Liver (tissue), 9 donors: ENCODE results near the gene MDP1. TPM values are rescaled to one million over a fixed set of nuclear protein-coding genes. Genes with fewer than 3 reads are reported as not detected.

Experiments used
- DNase-seq: peaks from one replicate; pipeline ENCODE4 v3.0.0-alpha.2; 2017; ENCODE audit warnings: low spot score
- H3K27ac ChIP-seq, 2 donors: one replicate each; pipeline ENCODE4 v1.7.0; 2013; ENCODE audit warnings: inconsistent platforms in 2 of 2, low read length in 2 of 2, control low read depth in 1 of 2, low read depth in 1 of 2, mild to moderate bottlenecking in 1 of 2
- H3K27me3 ChIP-seq, 4 donors: one replicate each; pipeline versions ENCODE4 v1.6.1 to v1.7.0; 2013; ENCODE audit warnings: low read length in 3 of 4, inconsistent platforms in 1 of 4, mild to moderate bottlenecking in 1 of 4, moderate library complexity in 1 of 4; ENCODE audit not compliant: control insufficient read depth in 4 of 4, insufficient read depth in 4 of 4
- H3K36me3 ChIP-seq, 4 donors: one replicate each; pipeline versions ENCODE4 v1.6.1 to v1.7.0; 2013; ENCODE audit warnings: low read length in 3 of 4, mild to moderate bottlenecking in 3 of 4, low read depth in 1 of 4, moderate library complexity in 1 of 4; ENCODE audit not compliant: control insufficient read depth in 4 of 4, insufficient read depth in 3 of 4
- H3K4me1 ChIP-seq, 4 donors: one replicate each; pipeline versions ENCODE4 v1.6.1 to v1.7.0; 2013; ENCODE audit warnings: low read length in 3 of 4, mild to moderate bottlenecking in 3 of 4, moderate library complexity in 1 of 4; ENCODE audit not compliant: control insufficient read depth in 4 of 4, insufficient read depth in 4 of 4
- H3K4me3 ChIP-seq, 3 donors: one replicate each; pipeline versions ENCODE4 v1.6.1 to v1.7.0; 2013; ENCODE audit warnings: low read length in 3 of 3, control low read depth in 1 of 3, low read depth in 1 of 3, mild to moderate bottlenecking in 1 of 3
- H3K9ac ChIP-seq, 2 donors: one replicate each; pipeline ENCODE4 v1.7.0; 2013; ENCODE audit warnings: low read length in 2 of 2, mild to moderate bottlenecking in 2 of 2, moderate library complexity in 2 of 2, control low read depth in 1 of 2, low read depth in 1 of 2
- H3K9me3 ChIP-seq, 4 donors: one replicate each; pipeline versions ENCODE4 v1.6.1 to v1.7.0; 2013; ENCODE audit warnings: low read length in 3 of 4; ENCODE audit not compliant: control insufficient read depth in 4 of 4
- ATF3 ChIP-seq: IDR thresholded peaks from 2 replicates; pipeline ENCODE4 v1.6.1; 2016; ENCODE audit warnings: antibody characterized with exemption
- CTCF ChIP-seq: fragments of 150-350 bp; IDR thresholded peaks from 2 replicates; pipeline ENCODE4 v1.5.1; 2017; ENCODE audit warnings: improper control_type of control experiment, low read depth, low read length; ENCODE audit not compliant: missing input control
- EGR1 ChIP-seq, 2 donors: IDR thresholded peaks; 2 replicates each; pipeline ENCODE4 v1.6.1; 2016 to 2018; ENCODE audit warnings: antibody characterized with exemption in 2 of 2, low read depth in 2 of 2
- FOXA1 ChIP-seq: IDR thresholded peaks from 2 replicates; pipeline ENCODE4 v1.6.1; 2016; ENCODE audit warnings: antibody characterized with exemption
- FOXA2 ChIP-seq: IDR thresholded peaks from 2 replicates; pipeline ENCODE4 v1.6.1; 2016; ENCODE audit warnings: antibody characterized with exemption
- GABPA ChIP-seq, 2 donors: IDR thresholded peaks in 1 of 2; conservative IDR thresholded peaks in 1 of 2; 2 replicates each; pipeline ENCODE4 v1.6.1; 2016; ENCODE audit warnings: antibody characterized with exemption in 2 of 2, mild to moderate bottlenecking in 1 of 2, moderate library complexity in 1 of 2
- HNF4A ChIP-seq, 2 donors: conservative IDR thresholded peaks; 2 replicates each; pipeline ENCODE4 v1.6.1; 2016; ENCODE audit warnings: antibody characterized with exemption in 2 of 2, mild to moderate bottlenecking in 2 of 2
- HNF4G ChIP-seq: IDR thresholded peaks from 2 replicates; pipeline ENCODE4 v1.6.1; 2016; ENCODE audit warnings: antibody characterized with exemption
- JUND ChIP-seq, 2 donors: IDR thresholded peaks; 2 replicates each; pipeline ENCODE4 v1.6.1; 2016; ENCODE audit warnings: antibody characterized with exemption in 2 of 2
- NR2F2 ChIP-seq: IDR thresholded peaks from 2 replicates; pipeline ENCODE4 v1.6.1; 2016; ENCODE audit warnings: antibody characterized with exemption
- RAD21 ChIP-seq, 2 donors: IDR thresholded peaks; 2 replicates each; pipeline ENCODE4 v1.6.1; 2016; ENCODE audit warnings: antibody characterized with exemption in 2 of 2, mild to moderate bottlenecking in 2 of 2
- RXRA ChIP-seq, 2 donors: IDR thresholded peaks; 2 replicates each; pipeline ENCODE4 v1.6.1; 2017 to 2018; ENCODE audit warnings: antibody characterized with exemption in 2 of 2, mild to moderate bottlenecking in 1 of 2
- SP1 ChIP-seq: IDR thresholded peaks from 2 replicates; pipeline ENCODE4 v1.6.1; 2018; ENCODE audit warnings: antibody characterized with exemption, mild to moderate bottlenecking
- TAF1 ChIP-seq: conservative IDR thresholded peaks from 2 replicates; pipeline ENCODE4 v1.6.1; 2016; ENCODE audit warnings: antibody characterized with exemption, mild to moderate bottlenecking
- YY1 ChIP-seq: IDR thresholded peaks from 2 replicates; pipeline ENCODE4 v1.6.1; 2016; ENCODE audit warnings: antibody characterized with exemption, mild to moderate bottlenecking
- WGBS: extraction: QIAGEN DNeasy Blood & Tissue Kit; methylation state at CpG from one replicate; pipeline ENCODE4 v1.1.7; 2013; 5-methylcytosine and 5-hydroxymethylcytosine counted together
- polyA plus RNA-seq, 2 donors: library from polyadenylated mRNA; stranded (reverse) in 1 of 2; unstranded in 1 of 2; fragments of 200-250 nt in 1 of 2; fragments of >200 nt in 1 of 2; fragmentation: Nextera tagmentation in 1 of 2; extraction: Ambion mirVana in 1 of 2; gene quantifications; one replicate each; pipeline versions ENCODE4 v1.2.1 to v1.2.3, GENCODE V29; 2013 to 2015
- total RNA-seq, 2 donors: library from RNA; depleted of rRNA; stranded (reverse); fragments of >200 nt; gene quantifications; one replicate each; pipeline ENCODE4 v1.2.3, GENCODE V29; 2014
- TF ChIP-seq, protein P1 (sequence below): IDR thresholded peaks from 2 replicates; pipeline ENCODE4 v1.6.1; 2016; ENCODE audit warnings: antibody characterized with exemption, mild to moderate bottlenecking
- TF ChIP-seq, protein P2 (sequence below): IDR thresholded peaks from 2 replicates; pipeline ENCODE4 v1.6.1; 2016; ENCODE audit warnings: antibody characterized with exemption
- TF ChIP-seq, protein P3 (sequence below): IDR thresholded peaks from 2 replicates; pipeline ENCODE4 v1.6.1; 2016; ENCODE audit warnings: antibody characterized with exemption
- donor health status: healthy.
- donor health status: healthy.
- donor health status: healthy.
- donor health status: healthy.
- donor health status: healthy.

The MDP1 gene
- total and polyA plus RNA-seq, 4 donors = 3.2 to 13.4 (median 7.0) TPM

DNA sequence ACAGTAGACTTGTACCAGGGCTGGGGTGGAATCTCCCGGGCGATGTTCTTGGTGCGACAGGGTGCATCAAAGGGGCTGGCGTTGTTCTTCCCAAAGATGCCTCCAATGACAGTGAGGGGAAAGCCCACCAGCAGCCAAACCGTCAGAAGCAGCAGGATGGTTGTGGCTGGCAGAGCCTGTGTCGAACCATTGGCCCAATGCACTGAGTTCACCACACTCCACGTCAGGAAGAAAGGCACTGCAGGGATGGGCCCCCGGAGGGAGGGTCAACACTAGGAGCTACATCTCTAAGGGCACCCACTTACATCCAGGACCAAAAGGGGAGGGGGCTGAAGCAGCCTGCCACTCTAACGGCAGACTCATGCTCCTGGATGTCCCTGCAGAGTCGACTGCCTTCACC lies 25.4 kb downstream of the MDP1 start:
- peaks cover 4 to 31% (median 15%) of the 10 kb centered on the region in 4 donors for H3K36me3 ChIP-seq
- no peak for DNase-seq

DNA sequence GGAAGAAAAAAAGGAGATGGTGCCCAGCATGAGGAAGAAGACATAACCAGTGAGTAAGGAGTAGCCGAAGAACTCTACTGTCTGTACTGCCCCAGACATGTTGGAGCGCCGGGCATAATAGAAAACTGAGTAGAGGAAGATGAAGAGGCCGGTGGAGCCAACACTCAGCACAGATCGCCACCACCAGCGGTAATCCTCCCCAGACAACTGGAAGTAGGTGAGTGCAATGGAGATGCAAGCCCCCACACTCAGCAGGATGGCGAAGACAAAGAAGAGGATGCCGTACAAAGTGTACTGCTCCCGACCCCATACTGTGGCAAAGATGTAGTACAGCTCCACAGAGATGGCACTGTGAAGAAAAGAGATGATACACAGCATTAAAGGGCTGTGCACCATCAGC lies 26.4 kb downstream of the MDP1 start:
- DNase-seq = no peak
- Histone ChIP-seq H3K36me3 (peaks cover 8 to 40% (median 18%) of the 10 kb centered on the region in 4 donors), H3K4me1 (peaks cover 5 to 23% (median 15%) of the 10 kb centered on the region in 4 donors), H3K9ac (no peak overlapping the region), H3K27ac (no peak overlapping the region), H3K9me3 (no peaks in the 10 kb centered on the region), H3K27me3 (no peaks in the 10 kb centered on the region), H3K4me3 (no peak overlapping the region)
- no peak for TF ChIP-seq CTCF
- no peak for TF ChIP-seq EGR1 (IDR thresholded peaks at IDR 0.05; ENCODE audit: low read depth in 2 of 2)
- no peak for TF ChIP-seq HNF4A (conservative IDR thresholded peaks at IDR 0.05)
- no peak for TF ChIP-seq RXRA (IDR thresholded peaks at IDR 0.05)
- TF ChIP-seq HNF4G = no peak
- TF ChIP-seq, protein P1, sequence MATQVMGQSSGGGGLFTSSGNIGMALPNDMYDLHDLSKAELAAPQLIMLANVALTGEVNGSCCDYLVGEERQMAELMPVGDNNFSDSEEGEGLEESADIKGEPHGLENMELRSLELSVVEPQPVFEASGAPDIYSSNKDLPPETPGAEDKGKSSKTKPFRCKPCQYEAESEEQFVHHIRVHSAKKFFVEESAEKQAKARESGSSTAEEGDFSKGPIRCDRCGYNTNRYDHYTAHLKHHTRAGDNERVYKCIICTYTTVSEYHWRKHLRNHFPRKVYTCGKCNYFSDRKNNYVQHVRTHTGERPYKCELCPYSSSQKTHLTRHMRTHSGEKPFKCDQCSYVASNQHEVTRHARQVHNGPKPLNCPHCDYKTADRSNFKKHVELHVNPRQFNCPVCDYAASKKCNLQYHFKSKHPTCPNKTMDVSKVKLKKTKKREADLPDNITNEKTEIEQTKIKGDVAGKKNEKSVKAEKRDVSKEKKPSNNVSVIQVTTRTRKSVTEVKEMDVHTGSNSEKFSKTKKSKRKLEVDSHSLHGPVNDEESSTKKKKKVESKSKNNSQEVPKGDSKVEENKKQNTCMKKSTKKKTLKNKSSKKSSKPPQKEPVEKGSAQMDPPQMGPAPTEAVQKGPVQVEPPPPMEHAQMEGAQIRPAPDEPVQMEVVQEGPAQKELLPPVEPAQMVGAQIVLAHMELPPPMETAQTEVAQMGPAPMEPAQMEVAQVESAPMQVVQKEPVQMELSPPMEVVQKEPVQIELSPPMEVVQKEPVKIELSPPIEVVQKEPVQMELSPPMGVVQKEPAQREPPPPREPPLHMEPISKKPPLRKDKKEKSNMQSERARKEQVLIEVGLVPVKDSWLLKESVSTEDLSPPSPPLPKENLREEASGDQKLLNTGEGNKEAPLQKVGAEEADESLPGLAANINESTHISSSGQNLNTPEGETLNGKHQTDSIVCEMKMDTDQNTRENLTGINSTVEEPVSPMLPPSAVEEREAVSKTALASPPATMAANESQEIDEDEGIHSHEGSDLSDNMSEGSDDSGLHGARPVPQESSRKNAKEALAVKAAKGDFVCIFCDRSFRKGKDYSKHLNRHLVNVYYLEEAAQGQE = no peak
- TF ChIP-seq YY1 = no peak
- TF ChIP-seq NR2F2 = no peak
- no peak for TF ChIP-seq RAD21 (IDR thresholded peaks at IDR 0.05)
- whole genome bisulfite sequencing = 95% methylated on average over 9 of the region's 9 CpGs

More for the DNA sequence above, 25.4 kb downstream of the MDP1 start:
- Histone ChIP-seq H3K27ac (no peak overlapping the region), H3K9me3 (no peaks in the 10 kb centered on the region), H3K4me1 (peaks cover 5 to 29% (median 19%) of the 10 kb centered on the region in 4 donors), H3K4me3 (no peak overlapping the region), H3K9ac (no peak overlapping the region), H3K27me3 (no peaks in the 10 kb centered on the region)
- TF ChIP-seq, protein P2, sequence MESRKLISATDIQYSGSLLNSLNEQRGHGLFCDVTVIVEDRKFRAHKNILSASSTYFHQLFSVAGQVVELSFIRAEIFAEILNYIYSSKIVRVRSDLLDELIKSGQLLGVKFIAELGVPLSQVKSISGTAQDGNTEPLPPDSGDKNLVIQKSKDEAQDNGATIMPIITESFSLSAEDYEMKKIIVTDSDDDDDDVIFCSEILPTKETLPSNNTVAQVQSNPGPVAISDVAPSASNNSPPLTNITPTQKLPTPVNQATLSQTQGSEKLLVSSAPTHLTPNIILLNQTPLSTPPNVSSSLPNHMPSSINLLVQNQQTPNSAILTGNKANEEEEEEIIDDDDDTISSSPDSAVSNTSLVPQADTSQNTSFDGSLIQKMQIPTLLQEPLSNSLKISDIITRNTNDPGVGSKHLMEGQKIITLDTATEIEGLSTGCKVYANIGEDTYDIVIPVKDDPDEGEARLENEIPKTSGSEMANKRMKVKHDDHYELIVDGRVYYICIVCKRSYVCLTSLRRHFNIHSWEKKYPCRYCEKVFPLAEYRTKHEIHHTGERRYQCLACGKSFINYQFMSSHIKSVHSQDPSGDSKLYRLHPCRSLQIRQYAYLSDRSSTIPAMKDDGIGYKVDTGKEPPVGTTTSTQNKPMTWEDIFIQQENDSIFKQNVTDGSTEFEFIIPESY = no peak
- TF ChIP-seq SP1 = no peak
- TF ChIP-seq HNF4A (conservative IDR thresholded peaks at IDR 0.05) = no peak
- TF ChIP-seq GABPA (IDR thresholded peaks at IDR 0.05 in 1 of 2, conservative IDR thresholded peaks at IDR 0.05 in 1 of 2) = no peak
- TF ChIP-seq, protein P3, sequence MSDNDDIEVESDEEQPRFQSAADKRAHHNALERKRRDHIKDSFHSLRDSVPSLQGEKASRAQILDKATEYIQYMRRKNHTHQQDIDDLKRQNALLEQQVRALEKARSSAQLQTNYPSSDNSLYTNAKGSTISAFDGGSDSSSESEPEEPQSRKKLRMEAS = no peak
- TF ChIP-seq TAF1 = no peak
- TF ChIP-seq HNF4G = no peak
- TF ChIP-seq YY1 = no peak
- TF ChIP-seq ATF3 = no peak
- no peak for TF ChIP-seq FOXA1
- no peak for TF ChIP-seq FOXA2
- no peak for TF ChIP-seq NR2F2
- TF ChIP-seq CTCF = no peak
- TF ChIP-seq JUND (IDR thresholded peaks at IDR 0.05) = no peak
- WGBS = 96% methylated on average over 10 of the region's 10 CpGs
